Measurements from ENCODE around the gene DNAJC9. TPM values are rescaled to one million over a fixed set of nuclear protein-coding genes. Genes with fewer than 3 reads are reported as not detected.

Gene DNAJC9
- polyA plus RNA-seq, 1 donor from 2014 or later = 88.0 TPM

- Histone ChIP-seq H3K36me3 (ENCODE audit: insufficient read depth, low read length) (no peaks in the 10 kb centered on the region), H3K9me2 (ENCODE audit: insufficient read depth, low read length) (no peaks in the 10 kb centered on the region), H3K79me2 (replicated peaks; ENCODE audit: insufficient read depth, low read length) (no peaks in the 10 kb centered on the region), H3F3A (ENCODE audit: insufficient read depth, low read length, poor library complexity, severe bottlenecking) (no peaks in the 10 kb centered on the region), H4K20me1 (ENCODE audit: insufficient read depth) (no peaks in the 10 kb centered on the region), H3K9ac (ENCODE audit: low read length) (no peak overlapping the region), H3K9me3 (ENCODE audit: low read length) (no peaks in the 10 kb centered on the region), H2AFZ (ENCODE audit: low read depth, low read length) (no peak overlapping the region), H3K27ac (ENCODE audit: low read length) (no peak overlapping the region), H3K4me2 (ENCODE audit: low read length) (no peak overlapping the region), H3K27me3 (ENCODE audit: insufficient read depth, low read depth, low read length) (no peaks in the 10 kb centered on the region), H3K4me3 (ENCODE audit: low read length) (no peak overlapping the region)
- TF ChIP-seq RAD21 (conservative IDR thresholded peaks at IDR 0.05) (no peak), CTCF (IDR thresholded peaks at IDR 0.05; ENCODE audit: poor library complexity, severe bottlenecking) (no peak), TAF1 (IDR thresholded peaks at IDR 0.05; ENCODE audit: low read depth) (no peak), EP300 (conservative IDR thresholded peaks at IDR 0.05; ENCODE audit: poor library complexity, severe bottlenecking) (no peak), POLR2AphosphoS5 (IDR thresholded peaks at IDR 0.05) (no peak), SMC3 (conservative IDR thresholded peaks at IDR 0.05; ENCODE audit: poor library complexity) (no peak), EZH2 (IDR thresholded peaks at IDR 0.05; ENCODE audit: borderline replicate concordance, insufficient read depth, low read length, poor library complexity, severe bottlenecking) (no peak), MXI1 (conservative IDR thresholded peaks at IDR 0.05; ENCODE audit: poor library complexity, severe bottlenecking) (no peak), REST (IDR thresholded peaks at IDR 0.05; ENCODE audit: borderline replicate concordance) (no peak)
Measured at GRCh38 chr10:73229567-73229966, 17.5 kb downstream of the DNAJC9 start.

- Histone ChIP-seq H3K36me3 (ENCODE audit: insufficient read depth, low read length) (no peaks in the 10 kb centered on the region), H3K9me3 (ENCODE audit: low read length) (no peaks in the 10 kb centered on the region), H3K9me2 (ENCODE audit: insufficient read depth, low read length) (no peaks in the 10 kb centered on the region), H3F3A (ENCODE audit: insufficient read depth, low read length, poor library complexity, severe bottlenecking) (no peaks in the 10 kb centered on the region), H2AFZ (ENCODE audit: low read depth, low read length) (no peak overlapping the region), H3K27me3 (ENCODE audit: insufficient read depth, low read depth, low read length) (no peaks in the 10 kb centered on the region), H3K4me2 (ENCODE audit: low read length) (no peak overlapping the region), H4K20me1 (ENCODE audit: insufficient read depth) (no peaks in the 10 kb centered on the region), H3K27ac (ENCODE audit: low read length) (no peak overlapping the region), H3K9ac (ENCODE audit: low read length) (no peak overlapping the region), H3K79me2 (replicated peaks; ENCODE audit: insufficient read depth, low read length) (no peaks in the 10 kb centered on the region), H3K4me3 (ENCODE audit: low read length) (no peak overlapping the region)
- no peak for TF ChIP-seq REST (IDR thresholded peaks at IDR 0.05; ENCODE audit: borderline replicate concordance)
- no peak for TF ChIP-seq RAD21 (conservative IDR thresholded peaks at IDR 0.05)
- no peak for TF ChIP-seq POLR2AphosphoS5 (IDR thresholded peaks at IDR 0.05)
- no peak for TF ChIP-seq SMC3 (conservative IDR thresholded peaks at IDR 0.05; ENCODE audit: poor library complexity)
- no peak for TF ChIP-seq CTCF (IDR thresholded peaks at IDR 0.05; ENCODE audit: poor library complexity, severe bottlenecking)
- no peak for TF ChIP-seq MXI1 (conservative IDR thresholded peaks at IDR 0.05; ENCODE audit: poor library complexity, severe bottlenecking)
Measured at GRCh38 chr10:73228247-73228646, 18.8 kb downstream of the DNAJC9 start.

Data from neural cell (in vitro differentiated cells).